HFFc6 (cell line): ENCODE measurements around the gene CORO1C. TPM values are rescaled to one million over a fixed set of nuclear protein-coding genes. Genes with fewer than 3 reads are reported as not detected.

Source experiments
- DNase-seq: peaks from one replicate; pipeline ENCODE4 v3.0.0-alpha.2; 2018
- H3K27ac Mint-ChIP-seq: 2 replicates; pipeline ENCODE4 v1.8.0; 2020; ENCODE audit warnings: mild to moderate bottlenecking, mixed read lengths
- H3K27me3 Mint-ChIP-seq: 2 replicates; pipeline ENCODE4 v1.8.0; 2021; ENCODE audit warnings: mild to moderate bottlenecking, moderate library complexity, mixed read lengths; ENCODE audit not compliant: insufficient read depth
- H3K36me3 Mint-ChIP-seq: 2 replicates; pipeline ENCODE4 v1.8.0; 2021; ENCODE audit warnings: low read depth, mixed read lengths
- H3K4me1 Mint-ChIP-seq: 2 replicates; pipeline ENCODE4 v1.8.0; 2020; ENCODE audit warnings: low read depth, mixed read lengths
- H3K4me3 Mint-ChIP-seq: 2 replicates; pipeline ENCODE4 v1.8.0; 2020; ENCODE audit warnings: mild to moderate bottlenecking, moderate library complexity, mixed read lengths
- H3K9me3 Mint-ChIP-seq: 2 replicates; pipeline ENCODE4 v1.8.0; 2020; ENCODE audit warnings: mild to moderate bottlenecking, mixed read lengths
- CTCF ChIP-seq: fragments of 200-600 bp; sonication (generic); IDR thresholded peaks from 2 replicates; pipeline ENCODE4 v1.5.0; 2021; ENCODE audit warnings: antibody characterized with exemption, mild to moderate bottlenecking
- microRNA-seq: library from miRNA; unstranded; fragments of <30 nt; microRNA quantifications from one replicate; pipeline ENCODE4, GENCODE V29; 2019
- total RNA-seq, 6 experiments: library from RNA; stranded (reverse); fragmentation: NEBNext Ultra II Directional; extraction: Animal tissue kit (Norgen Biotek cat#: 25700); gene quantifications; 2 replicates in 1 of 6; 3 replicates in 5 of 6; pipeline ENCODE4 v1.2.3, GENCODE V29; 2021

The CORO1C gene
- total RNA-seq, 6 experiments from 2014 or later: 541 to 709 (median 649) TPM

- TF ChIP-seq CTCF: no peak
- peaks cover 4% of the 10 kb centered on the region for H3K27me3 Mint-ChIP-seq
- no peak for DNase-seq
- no peak overlapping the region for H3K4me3 Mint-ChIP-seq
- H3K9me3 Mint-ChIP-seq: no peaks in the 10 kb centered on the region
- no peaks in the 10 kb centered on the region for H3K36me3 Mint-ChIP-seq
- no peaks in the 10 kb centered on the region; the same call in 1 of the 2 replicates for H3K4me1 Mint-ChIP-seq
- H3K27ac Mint-ChIP-seq: no peak overlapping the region
These were observed 135.3 kb downstream of the CORO1C start for GRCh38 chr12:108595711-108596647.

Small RNA genes within 50 kb of the gene (microRNA-seq; reads per million reads assigned to microRNA genes)
- not detected for gene MIR4496

Other genes with a start within 250 kb of the CORO1C start
- 10 to 100 TPM in 2 of 6 experiments, 1 to 10 TPM in 4; 8.5 to 12.1 (median 9.9) TPM for gene FICD, start 216.2 kb downstream of the CORO1C start, total RNA-seq
- gene SART3, start 170.3 kb downstream of the CORO1C start, total RNA-seq: 10 to 100 TPM; 33.8 to 36.3 (median 34.8) TPM
- gene ISCU, start 168.9 kb downstream of the CORO1C start, total RNA-seq: 100 to 1,000 TPM; 100 to 128 (median 107) TPM
- 10 to 100 TPM; 11.9 to 22.2 (median 19.1) TPM for gene TMEM119, start 133.4 kb downstream of the CORO1C start, total RNA-seq
- gene SELPLG, start 97.6 kb downstream of the CORO1C start, total RNA-seq: 1 to 10 TPM; 6.2 to 8.1 (median 7.1) TPM
- 10 to 100 TPM; 75.8 to 96.2 (median 79.1) TPM for gene SSH1, start 126.1 kb upstream of the CORO1C start, total RNA-seq
- gene DAO, start 148.6 kb upstream of the CORO1C start, total RNA-seq: not detected